NB4 (cell line): ENCODE data around the gene PTPRN.
A peak's percentile ranks its signal among the peaks of the same experiment; 100 is the strongest.

Experiments used
- POLR2A ChIP-seq: IDR thresholded peaks from 2 replicates; pipeline ENCODE4 v1.6.1; 2011; ENCODE audit warnings: mild to moderate bottlenecking; ENCODE audit not compliant: insufficient read length; ENCODE audit errors: extremely low read depth
- TF ChIP-seq, protein P1 (sequence below): IDR thresholded peaks from one replicate; pipeline ENCODE4 v1.5.1; 2012; ENCODE audit warnings: low read depth, low read length
- TF ChIP-seq, protein P2 (sequence below): IDR thresholded peaks from 2 replicates; pipeline ENCODE4 v1.6.1; 2011; ENCODE audit warnings: low read depth, low read length

DNA sequence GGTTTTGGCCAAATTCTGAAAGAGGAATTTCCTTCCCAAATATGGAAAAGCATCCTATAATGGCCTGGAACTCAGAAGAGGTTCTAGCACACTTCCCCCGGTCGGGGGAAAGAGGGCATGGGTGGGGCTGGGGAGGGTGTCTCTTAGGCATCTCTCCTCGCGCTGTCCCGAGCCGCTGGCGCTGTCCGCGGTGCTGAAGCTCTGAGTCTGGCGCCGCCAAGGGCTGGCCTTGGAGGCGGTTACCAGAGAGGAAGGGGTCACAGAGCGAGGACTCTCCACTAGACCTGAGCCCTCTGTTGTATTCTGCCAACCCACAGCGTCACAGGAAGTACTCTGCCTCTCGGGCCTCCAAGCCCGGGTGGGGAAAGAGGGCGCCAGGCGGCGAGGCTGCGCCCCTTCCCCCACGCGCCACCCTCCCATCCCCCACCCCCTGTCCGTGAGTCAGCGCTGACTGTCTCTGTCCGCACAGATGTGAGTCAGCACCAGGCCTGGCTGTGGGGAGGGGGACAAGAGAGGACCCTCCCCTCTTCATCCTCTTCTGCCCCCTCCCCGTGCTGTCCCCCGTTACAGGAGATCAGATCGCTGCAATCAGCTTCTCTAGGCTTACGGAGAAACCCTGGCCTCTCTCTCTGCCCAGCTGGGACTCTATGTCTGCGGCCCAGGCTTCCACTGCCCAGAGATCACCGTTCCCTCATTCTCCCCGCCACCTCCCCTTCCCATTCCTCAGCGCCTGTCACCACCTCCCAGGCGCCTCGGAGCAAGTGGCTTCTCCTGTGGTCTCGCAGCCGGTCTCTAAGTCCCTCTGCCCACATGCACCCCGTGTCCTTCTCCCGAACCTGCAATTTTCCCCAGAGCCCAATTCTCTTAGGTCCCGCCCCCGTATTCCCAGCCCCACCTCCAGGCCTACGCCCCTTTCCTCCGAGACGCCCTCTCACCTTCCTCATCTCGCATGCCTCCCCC, 779 bp downstream of the PTPRN start:
- TF ChIP-seq, protein P1, sequence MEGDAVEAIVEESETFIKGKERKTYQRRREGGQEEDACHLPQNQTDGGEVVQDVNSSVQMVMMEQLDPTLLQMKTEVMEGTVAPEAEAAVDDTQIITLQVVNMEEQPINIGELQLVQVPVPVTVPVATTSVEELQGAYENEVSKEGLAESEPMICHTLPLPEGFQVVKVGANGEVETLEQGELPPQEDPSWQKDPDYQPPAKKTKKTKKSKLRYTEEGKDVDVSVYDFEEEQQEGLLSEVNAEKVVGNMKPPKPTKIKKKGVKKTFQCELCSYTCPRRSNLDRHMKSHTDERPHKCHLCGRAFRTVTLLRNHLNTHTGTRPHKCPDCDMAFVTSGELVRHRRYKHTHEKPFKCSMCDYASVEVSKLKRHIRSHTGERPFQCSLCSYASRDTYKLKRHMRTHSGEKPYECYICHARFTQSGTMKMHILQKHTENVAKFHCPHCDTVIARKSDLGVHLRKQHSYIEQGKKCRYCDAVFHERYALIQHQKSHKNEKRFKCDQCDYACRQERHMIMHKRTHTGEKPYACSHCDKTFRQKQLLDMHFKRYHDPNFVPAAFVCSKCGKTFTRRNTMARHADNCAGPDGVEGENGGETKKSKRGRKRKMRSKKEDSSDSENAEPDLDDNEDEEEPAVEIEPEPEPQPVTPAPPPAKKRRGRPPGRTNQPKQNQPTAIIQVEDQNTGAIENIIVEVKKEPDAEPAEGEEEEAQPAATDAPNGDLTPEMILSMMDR: peak; percentile 3
- TF ChIP-seq, protein P2, sequence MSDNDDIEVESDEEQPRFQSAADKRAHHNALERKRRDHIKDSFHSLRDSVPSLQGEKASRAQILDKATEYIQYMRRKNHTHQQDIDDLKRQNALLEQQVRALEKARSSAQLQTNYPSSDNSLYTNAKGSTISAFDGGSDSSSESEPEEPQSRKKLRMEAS: no peak
- TF ChIP-seq POLR2A: no peak
